Parathyroid adenoma (tissue), 2 donors: ENCODE data around the gene CNGA1.

Experiments
- H2AFZ ChIP-seq: fragments of 300-600 bp; sonication (generic); one replicate; pipeline ENCODE4 v1.7.0; 2017; ENCODE audit warnings: antibody characterized with exemption, mild to moderate bottlenecking
- H3K27ac ChIP-seq: fragments of 300-600 bp; sonication (generic); one replicate; pipeline ENCODE4 v1.7.0; 2017
- H3K27me3 ChIP-seq: fragments of 300-600 bp; sonication (generic); one replicate; pipeline ENCODE4 v1.7.0; 2017; ENCODE audit warnings: low read length; ENCODE audit not compliant: control insufficient read depth, insufficient read depth
- H3K36me3 ChIP-seq: fragments of 300-600 bp; sonication (generic); one replicate; pipeline ENCODE4 v1.7.0; 2017; ENCODE audit warnings: low read length; ENCODE audit not compliant: control insufficient read depth, insufficient read depth
- H3K4me1 ChIP-seq: fragments of 300-600 bp; sonication (generic); one replicate; pipeline ENCODE4 v1.7.0; 2017; ENCODE audit warnings: control low read depth
- H3K4me2 ChIP-seq: fragments of 300-600 bp; sonication (generic); one replicate; pipeline ENCODE4 v1.7.0; 2017; ENCODE audit warnings: low read length
- H3K4me3 ChIP-seq: fragments of 300-600 bp; sonication (generic); one replicate; pipeline ENCODE4 v1.7.0; 2017; ENCODE audit warnings: low read depth, low read length
- H3K79me2 ChIP-seq: fragments of 300-600 bp; sonication (generic); one replicate; pipeline ENCODE4 v1.7.0; 2017; ENCODE audit warnings: control low read depth
- H3K9ac ChIP-seq: fragments of 300-600 bp; sonication (generic); one replicate; pipeline ENCODE4 v1.7.0; 2017; ENCODE audit warnings: mild to moderate bottlenecking
- H3K9me3 ChIP-seq: fragments of 300-600 bp; sonication (generic); one replicate; pipeline ENCODE4 v1.7.0; 2017; ENCODE audit warnings: low read length; ENCODE audit not compliant: control insufficient read depth
- CTCF ChIP-seq: fragments of 300-600 bp; sonication (generic); IDR thresholded peaks from one replicate; pipeline ENCODE4 v1.7.0; 2017; ENCODE audit warnings: antibody characterized with exemption, mild to moderate bottlenecking
- donor health status: primary hyperparathyroidism.

Gene CNGA1

GRCh38 chr4:47907089-47907646 lies 109.3 kb downstream of the CNGA1 start:
- H3K4me3 ChIP-seq = no peak overlapping the region
- no peaks in the 10 kb centered on the region for H3K27me3 ChIP-seq
- no peaks in the 10 kb centered on the region for H3K36me3 ChIP-seq
- no peak overlapping the region for H3K9ac ChIP-seq
- no peak overlapping the region for H3K27ac ChIP-seq
- no peaks in the 10 kb centered on the region for H3K4me1 ChIP-seq
- no peak overlapping the region for H3K4me2 ChIP-seq
- H3K79me2 ChIP-seq = no peaks in the 10 kb centered on the region
- no peak for TF ChIP-seq CTCF
- no peaks in the 10 kb centered on the region for H3K9me3 ChIP-seq
- no peak overlapping the region for H2AFZ ChIP-seq

GRCh38 chr4:47899639-47900038 lies 116.8 kb downstream of the CNGA1 start:
- Histone ChIP-seq H3K9me3 (no peaks in the 10 kb centered on the region), H3K9ac (no peak overlapping the region), H3K27ac (no peak overlapping the region), H3K4me2 (no peak overlapping the region), H3K79me2 (no peaks in the 10 kb centered on the region), H3K4me1 (no peaks in the 10 kb centered on the region), H3K27me3 (no peaks in the 10 kb centered on the region), H3K36me3 (no peaks in the 10 kb centered on the region), H2AFZ (no peak overlapping the region), H3K4me3 (no peak overlapping the region)
- no peak for TF ChIP-seq CTCF

- TF ChIP-seq CTCF = no peak
- H3K9me3 ChIP-seq = no peaks in the 10 kb centered on the region
- H3K79me2 ChIP-seq = no peaks in the 10 kb centered on the region
- H3K4me1 ChIP-seq = no peaks in the 10 kb centered on the region
- no peak overlapping the region for H3K4me3 ChIP-seq
- H3K4me2 ChIP-seq = no peak overlapping the region
- no peaks in the 10 kb centered on the region for H3K36me3 ChIP-seq
- no peaks in the 10 kb centered on the region for H3K27me3 ChIP-seq
- H2AFZ ChIP-seq = no peak overlapping the region
- H3K9ac ChIP-seq = no peak overlapping the region
- no peak overlapping the region for H3K27ac ChIP-seq
Observed at GRCh38 chr4:47891928-47892327, 124.6 kb downstream of the CNGA1 start.
